Adipose tissue (tissue), 3 donors: ENCODE measurements around the gene TBC1D22A. TPM values are rescaled to one million over a fixed set of nuclear protein-coding genes. Genes with fewer than 3 reads are reported as not detected.

ENCODE experiments used
- H3K27ac ChIP-seq: one replicate; pipeline ENCODE4 v1.5.1; 2013; ENCODE audit warnings: low read depth, low read length
- WGBS, 3 donors: extraction: QIAGEN DNeasy Blood & Tissue Kit; methylation state at CpG; one replicate each; pipeline ENCODE4 v1.1.7; 2013; 5-methylcytosine and 5-hydroxymethylcytosine counted together
- polyA plus RNA-seq, 3 donors: library from polyadenylated mRNA; stranded (reverse); fragments of 200-250 nt; gene quantifications; one replicate each; pipeline ENCODE4 v1.2.3, GENCODE V29; 2013
- donor health status: healthy with polysubstance abuse.
- donor health status: Bipolar disorder and iron deficiency.
- donor health status: healthy.

TBC1D22A gene
- polyA plus RNA-seq, 3 donors, result 13.3 to 16.7 (median 15.4) TPM

DNA sequence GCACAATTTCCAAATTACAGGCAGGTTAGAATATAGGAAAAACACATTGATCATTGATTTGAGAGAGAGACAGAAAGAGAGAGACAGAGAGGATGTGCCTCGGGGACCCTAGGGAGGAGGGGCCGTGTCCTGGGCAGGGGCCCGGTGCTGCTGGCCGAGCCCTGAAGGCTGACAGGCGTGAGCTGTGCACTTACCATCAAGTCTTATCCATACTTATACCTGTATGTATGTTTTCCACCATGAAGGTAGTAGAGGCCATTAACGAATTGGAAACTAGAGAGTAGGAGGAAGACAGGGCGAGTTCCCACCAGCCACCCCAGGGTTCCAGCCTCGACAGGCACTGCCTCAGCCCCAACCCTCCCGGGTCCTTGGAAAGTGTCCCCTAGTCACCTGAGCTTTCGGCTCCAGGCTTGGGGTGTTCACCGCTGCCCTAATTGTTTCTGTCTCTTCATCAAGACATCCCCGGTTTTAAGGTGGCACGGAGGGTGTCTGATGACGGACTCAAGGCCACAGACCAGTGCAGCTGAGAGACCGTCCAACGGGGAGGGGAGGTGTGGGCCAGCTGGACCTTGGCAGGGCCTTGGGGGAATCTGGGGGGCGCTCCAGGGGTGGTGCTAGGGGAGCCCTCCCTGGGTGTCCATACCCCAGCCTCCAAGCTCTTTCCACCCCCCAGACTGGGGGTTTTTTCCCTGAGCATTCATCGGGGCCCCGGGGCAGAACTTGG, 431.3 kb downstream of the TBC1D22A start:
- no peak overlapping the region for H3K27ac ChIP-seq
- 86 to 90% (median 90%) methylated on average over 19 of the region's 19 CpGs for WGBS, 3 donors

DNA sequence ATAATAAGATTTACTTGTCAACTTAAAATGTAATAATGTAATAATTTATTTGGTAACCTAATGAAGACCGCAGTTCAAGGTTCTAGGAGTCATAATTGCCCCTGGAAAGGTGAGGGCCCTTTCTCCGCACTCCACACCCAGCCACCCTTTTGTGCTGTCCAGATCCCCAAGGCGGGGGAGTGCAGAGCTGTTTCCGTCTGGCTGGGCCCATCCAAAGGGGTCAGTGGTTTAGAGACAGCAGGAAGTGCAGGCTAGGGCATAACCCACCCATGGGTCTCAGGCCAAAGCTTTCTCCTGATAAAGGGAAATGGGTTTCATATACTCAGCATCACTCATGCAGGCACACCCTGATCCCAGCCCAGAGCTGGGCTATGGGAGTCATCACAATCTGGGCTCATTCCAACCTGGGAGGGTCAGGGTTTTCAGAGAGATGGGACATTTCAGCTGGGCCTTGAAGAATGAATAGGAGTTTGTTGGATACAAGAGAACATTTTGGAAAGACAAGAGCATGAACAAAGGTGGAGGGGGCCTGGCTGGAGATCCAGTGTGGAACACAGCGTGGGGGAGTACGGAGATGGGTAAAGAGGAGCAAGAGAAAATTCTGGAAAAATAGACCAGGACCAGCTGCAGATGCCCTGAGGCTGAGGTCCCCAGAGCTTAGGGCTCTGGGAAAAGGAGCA, 432.2 kb downstream of the TBC1D22A start:
- H3K27ac ChIP-seq, result no peak overlapping the region
- 93 to 95% (median 93%) methylated on average over 6 of the region's 6 CpGs for WGBS, 3 donors

DNA sequence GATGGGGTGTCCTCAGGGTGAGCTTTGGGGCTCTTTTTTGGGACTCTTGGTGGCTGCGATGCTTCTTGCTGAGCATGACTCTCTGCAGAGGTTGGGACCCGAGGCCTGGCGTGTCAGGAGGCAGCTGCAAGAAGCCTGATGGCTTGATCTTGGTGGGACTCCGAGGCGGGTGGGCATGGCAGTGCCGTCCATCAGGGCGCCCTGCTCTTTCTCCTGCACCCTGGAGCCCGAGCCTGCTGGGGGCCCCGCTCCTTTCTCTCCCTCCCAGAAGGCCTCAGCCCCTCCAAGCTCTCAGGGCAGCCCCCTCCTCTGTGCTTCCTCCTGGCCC, 432.7 kb downstream of the TBC1D22A start:
- no peak overlapping the region for H3K27ac ChIP-seq
- WGBS, 3 donors, result 84 to 95% (median 90%) methylated on average over 6 to 9 of the region's 9 CpGs

DNA sequence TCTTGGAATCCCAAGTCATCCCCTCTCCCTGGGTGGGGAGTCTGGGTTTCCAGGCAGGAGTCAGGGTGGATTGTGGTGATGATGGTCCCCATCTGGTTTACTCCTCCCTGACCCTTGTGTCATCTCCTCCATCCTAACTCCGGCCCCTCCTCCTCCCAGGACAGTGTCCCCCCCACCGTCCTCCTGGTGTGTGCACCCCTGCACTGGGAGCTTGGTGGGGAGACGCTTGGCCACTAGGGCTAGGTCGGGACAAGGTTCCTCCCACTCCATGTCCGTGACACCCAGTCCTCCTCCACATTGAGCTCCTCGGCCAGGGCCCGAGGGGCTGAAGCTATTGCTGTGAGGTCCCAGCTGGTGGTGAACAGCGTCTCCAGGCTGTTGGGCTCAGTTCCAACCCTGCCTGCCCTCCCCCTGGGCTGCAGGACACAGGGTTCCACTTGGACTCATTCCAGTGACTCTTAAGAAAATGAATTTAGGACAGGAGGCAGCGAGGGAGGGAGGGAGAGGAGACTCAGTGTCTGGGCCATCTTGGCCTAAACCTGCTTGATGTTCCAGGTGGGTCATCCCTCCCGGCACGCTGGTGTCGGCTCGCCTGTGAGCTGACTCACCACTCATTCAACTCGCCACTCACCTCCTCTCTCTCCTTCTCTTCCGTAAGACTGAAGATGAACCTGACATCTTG, 433.2 kb downstream of the TBC1D22A start:
- WGBS, 3 donors, result 64 to 76% (median 66%) methylated on average over 15 of the region's 15 CpGs
- no peak overlapping the region for H3K27ac ChIP-seq

DNA sequence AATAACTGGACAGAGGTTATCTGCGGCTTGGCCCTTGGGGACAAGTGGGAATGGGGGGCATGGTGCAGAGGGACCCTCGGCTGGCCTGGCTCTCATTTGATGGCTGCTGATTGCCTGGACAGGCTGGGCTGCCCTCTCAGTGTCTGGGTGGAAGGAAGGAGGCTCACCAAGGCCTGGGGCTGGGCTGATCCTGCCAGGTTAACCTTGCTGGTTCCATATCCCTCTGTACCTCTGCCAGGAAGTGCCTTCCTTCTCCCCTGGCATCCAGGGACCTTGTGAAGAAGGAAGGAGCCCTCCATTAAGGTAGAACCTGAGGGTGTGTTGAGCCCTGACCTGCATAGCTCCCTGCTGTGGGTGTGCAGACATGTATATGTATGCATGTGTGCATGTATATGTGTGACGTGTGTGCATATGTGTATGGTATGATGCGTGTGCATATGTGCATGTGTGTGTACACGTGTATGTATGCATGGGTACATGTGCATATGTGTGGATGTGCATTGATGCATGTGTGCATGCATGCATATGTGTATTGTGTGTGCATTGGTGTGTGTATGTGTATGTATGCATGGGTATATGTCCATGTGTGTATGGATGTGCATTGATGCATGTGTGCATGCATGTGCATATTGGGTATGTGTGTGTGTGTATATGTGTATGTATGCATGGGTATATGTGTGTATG, 433.9 kb downstream of the TBC1D22A start:
- no peak overlapping the region for H3K27ac ChIP-seq
- WGBS, 3 donors, result 86 to 87% (median 86%) methylated on average over 5 of the region's 5 CpGs

DNA sequence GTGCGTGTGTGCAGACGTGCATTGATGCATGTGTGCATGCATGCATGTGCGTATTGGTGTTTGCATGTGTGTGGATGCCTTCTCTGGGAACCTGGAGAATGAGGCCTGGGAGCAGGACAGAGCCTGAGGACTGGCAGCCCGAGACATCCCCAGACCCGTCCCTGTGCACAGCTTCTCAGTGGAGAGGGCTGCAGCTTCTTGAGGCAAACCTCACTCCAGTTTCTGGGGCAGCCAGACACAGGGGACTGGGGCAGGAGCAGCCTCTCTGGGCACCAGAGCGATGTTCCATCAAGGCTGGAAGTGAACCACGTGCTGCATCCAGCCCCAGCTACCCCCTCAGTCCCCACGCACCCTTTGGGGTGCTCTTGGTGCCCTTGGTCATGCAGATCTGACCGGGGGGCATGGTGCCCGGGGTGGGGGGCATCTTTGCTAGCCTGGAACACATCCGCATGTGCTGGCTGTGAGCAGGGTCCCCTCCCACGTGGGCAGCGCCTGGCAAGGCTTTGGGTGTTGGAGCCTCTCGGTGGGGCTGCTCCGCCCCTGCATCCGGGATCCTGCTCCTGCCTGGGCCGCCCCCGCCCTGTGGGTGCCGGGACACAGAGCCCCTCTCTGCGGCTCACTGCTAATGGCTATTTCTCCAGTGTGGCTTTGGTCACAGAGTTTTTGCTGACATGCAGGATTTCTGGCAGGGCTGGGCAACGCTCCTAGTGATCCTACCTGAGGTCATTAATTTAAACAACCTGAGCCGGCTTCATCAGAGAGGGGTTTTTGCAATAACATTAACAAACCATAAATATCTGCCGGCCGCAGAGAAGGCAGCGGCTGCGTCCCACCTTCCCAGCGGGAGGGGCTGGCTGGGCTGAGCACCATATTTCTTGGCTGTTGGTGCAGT, 434.7 kb downstream of the TBC1D22A start:
- WGBS, 3 donors, result 61 to 69% (median 65%) methylated on average over 27 of the region's 27 CpGs

DNA sequence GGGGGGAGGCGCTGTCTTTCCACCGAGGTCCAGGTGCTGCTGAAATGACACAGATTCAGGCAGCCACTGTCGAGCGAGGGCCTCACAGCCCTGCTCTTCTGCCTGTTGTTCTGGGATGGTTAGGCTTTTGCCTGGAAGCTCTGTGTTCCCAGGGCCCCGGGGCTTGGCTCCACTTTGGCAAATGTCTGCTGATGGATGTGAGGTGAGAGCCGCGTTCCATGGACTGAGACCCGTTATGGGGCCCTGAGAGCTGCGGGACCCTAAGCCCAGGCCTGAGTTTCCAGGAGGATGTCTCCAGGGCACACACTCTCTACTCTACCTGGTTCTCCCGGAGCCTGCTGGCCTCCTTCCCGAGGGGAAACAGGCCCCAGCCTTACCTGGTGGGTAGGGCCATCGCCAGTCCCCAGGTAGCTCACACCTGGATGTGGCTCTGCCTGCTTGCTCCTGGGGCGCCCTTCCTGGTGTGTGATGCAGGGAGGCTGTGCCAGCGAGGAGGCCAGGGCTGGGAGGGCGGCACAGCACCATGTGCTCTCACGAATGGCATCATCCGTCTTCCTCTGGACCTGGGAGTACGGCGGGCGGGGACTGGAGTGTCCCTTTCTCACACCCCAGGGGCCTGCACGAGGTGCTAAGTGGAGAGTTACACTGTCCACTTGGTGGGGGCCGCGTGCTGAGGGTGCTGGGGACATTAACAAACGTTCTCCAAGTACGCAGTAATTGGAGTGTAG, 435.5 kb downstream of the TBC1D22A start:
- 72 to 82% (median 79%) methylated on average over 25 of the region's 25 CpGs for WGBS, 3 donors
- no peak overlapping the region for H3K27ac ChIP-seq

More for the DNA sequence above, 434.7 kb downstream of the TBC1D22A start:
- no peak overlapping the region for H3K27ac ChIP-seq

DNA sequence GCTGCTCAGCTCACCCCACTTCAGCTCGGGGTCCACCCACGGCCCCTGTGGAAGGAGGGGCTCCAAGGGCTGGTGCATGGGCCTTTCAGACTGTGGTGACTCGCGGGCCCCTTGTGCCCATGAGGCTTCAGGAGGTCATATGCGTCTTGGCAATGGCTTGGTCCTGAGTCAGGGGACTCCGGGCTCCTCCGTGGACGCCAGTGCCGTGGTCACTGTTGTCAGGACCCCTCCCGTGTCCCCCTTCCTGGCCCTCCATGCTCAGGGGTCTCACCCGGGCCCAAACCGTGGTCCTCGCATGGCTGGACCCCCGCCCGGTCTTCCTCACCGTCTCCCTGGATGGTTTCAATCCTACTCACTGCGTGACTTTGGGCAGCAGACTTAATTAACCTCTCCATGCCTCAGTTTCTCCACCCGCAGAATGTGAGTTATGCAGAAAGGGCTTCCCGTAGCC, 436.4 kb downstream of the TBC1D22A start:
- WGBS, 3 donors, result 90 to 92% (median 90%) methylated on average over 19 of the region's 19 CpGs
- no peak overlapping the region for H3K27ac ChIP-seq

DNA sequence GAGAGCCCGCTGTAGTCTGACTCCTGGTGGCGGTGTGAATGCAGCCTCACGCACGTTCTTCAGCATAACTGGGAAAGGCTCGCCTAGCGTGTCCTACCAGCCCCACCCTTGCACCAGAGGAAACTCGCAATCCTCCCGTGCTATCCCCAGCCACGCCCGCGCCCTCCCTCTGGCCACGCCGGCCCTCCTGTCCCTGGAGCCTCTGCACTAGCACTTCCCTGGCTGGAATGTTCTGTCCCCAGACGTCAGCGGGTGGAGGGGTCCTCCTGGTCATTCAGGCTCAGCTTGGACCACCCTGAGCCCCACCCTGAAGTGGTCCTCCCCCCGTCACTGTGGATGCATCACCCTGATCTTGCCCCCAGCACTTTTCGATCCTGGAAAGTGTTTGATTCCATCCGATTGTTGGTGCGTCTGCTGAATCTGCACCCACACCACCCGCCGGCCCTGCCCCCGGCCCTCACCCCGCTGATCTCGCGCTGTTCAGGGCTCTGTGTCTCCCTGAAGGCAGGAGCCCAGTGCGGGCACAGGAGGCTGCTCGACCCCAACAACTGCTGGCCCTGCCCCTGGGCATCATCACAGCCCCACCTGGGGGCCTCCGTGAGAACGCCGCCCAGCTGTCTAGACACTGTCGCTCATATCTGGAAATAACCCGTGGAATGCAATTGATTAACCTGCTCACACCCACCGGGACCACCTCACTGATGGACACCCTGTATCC, 437.0 kb downstream of the TBC1D22A start:
- H3K27ac ChIP-seq, result no peak overlapping the region
- WGBS, 3 donors, result 82 to 85% (median 83%) methylated on average over 33 of the region's 33 CpGs

DNA sequence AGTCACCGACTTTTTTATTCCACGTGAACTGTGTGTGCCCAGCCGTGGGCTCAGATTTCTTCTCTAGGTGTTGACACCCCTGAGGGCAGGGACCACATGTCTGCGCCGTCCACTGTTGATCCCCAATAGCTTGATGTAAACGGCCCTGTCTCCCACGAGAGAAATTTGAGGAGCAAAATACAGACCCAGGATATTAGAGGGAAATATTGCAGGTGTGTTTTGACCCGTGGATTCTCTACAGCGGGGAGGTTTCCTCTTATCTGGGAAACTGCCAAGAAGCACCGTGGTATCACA, 437.5 kb downstream of the TBC1D22A start:
- no peak overlapping the region for H3K27ac ChIP-seq
- WGBS, 3 donors, result 42 to 59% (median 58%) methylated on average over 10 of the region's 10 CpGs

DNA sequence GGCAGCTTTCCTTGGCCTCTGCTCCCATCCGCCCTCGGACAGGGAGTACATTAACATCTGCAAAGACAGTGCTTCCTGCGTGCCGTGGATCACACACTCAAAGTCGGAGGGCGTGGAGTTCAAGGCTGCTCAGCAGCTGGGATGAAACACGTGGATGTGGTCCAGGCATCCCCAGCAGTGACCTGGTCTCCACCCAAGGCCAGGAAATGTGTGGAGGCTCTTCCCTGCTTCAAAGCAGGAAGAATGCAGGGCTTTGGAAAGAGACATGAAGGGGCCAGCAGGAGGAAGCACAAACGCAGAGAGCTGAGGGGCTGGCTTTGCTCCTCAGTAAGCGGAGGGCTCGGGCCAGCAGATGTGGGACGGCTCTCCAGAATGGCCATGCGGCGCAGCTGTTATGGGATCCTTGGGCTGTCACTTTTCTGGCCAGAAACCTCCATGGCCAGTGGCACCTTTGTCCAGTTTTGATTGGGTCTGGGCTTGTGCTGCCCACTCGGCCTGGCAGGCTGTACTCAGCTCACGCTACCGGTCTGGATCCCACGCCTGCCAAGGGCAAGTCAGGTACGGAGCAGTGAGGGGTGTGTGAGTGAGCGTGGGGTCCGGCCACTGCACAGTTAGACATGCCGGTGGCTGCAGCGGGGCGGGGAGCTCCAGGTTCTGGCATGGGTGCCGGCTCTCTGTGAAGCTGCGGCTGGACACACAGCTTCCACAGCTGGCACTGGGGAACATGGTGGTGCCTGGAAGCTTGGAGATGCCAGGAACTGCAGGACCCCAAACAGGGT, 438.0 kb downstream of the TBC1D22A start:
- WGBS, 3 donors, result 43 to 49% (median 43%) methylated on average over 25 of the region's 25 CpGs
- no peak overlapping the region for H3K27ac ChIP-seq

DNA sequence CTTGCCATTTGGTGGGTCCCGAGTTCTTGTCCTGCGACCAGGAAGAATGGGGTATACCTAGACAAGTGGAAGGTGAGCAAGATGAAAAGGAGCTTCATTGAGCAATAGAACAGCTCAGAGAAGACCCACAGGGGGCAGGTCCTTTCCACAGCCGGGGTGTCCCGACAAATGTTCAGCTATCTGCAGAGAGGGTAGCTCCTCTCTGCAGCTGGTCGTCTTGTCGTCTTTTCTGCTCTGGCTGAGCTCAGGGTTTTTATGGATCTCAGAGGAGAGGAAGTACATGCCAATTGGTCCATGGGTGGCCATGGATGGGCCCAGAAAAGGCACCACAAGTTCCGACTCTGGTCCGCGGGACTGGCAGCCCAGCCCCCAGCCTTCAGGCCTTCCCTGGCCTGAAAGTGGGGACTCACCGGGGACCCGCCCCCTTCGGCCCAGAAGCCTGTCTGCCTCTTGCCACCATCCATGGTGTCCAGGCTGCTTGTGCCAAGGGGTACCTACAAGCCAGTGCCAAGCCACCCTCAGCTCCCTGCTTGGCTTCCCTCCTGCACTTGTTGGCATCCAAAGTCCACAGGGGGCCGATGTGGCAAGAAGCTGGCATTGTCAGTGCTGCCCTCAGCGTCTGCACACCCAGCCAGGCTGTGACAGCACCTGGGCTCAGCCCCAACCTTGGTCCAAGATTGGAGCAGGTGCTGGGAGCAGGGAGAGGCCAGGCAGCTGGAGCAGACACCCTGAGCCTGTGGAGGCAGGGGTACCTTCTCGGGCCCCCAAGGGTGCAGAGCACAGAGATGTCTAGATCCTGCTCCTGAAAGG, 438.9 kb downstream of the TBC1D22A start:
- 61 to 85% (median 74%) methylated on average over 15 of the region's 15 CpGs for WGBS, 3 donors
- no peak overlapping the region for H3K27ac ChIP-seq

DNA sequence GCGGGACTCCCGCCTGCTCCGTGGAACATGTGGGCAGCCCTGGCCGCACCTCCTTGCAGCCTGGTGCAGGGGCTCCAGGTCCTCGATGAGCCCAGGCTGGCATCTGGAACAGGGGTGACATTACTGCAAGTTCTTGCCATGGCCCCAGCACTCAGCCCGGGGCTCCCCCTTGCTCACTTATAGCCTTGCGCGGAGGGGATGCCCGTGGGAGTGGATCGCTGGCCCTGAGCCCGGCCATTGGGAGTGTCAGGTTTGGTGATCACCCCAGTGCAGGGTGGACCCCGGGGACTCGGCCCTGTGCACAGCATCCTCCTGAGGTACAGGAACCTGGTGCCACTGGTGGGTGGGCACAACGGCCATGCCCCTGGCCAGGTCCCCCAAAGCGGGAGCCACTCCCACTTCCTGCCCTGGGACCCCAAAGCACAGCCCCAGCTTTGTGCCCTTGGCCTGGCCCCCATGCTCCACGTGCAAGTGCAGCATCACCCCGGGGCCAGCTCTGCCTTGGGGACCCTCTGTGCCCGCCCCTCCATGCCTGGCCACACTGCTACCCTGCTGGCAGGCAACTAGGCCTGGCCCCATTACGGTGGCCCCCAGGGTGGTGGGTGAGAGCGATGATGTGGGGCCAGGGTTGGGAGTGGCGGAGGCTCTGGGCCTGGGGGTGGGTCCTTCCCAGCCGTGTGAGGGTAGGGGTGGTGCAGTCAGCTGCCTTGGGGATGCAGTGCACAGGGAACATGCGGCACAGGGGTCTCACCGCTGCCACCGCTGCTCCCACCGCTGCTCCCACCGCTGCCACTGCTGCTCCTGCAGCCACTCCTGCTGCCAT, 439.8 kb downstream of the TBC1D22A start:
- WGBS, 3 donors, result 86 to 88% (median 87%) methylated on average over 26 to 27 of the region's 27 CpGs
- no peak overlapping the region for H3K27ac ChIP-seq

DNA sequence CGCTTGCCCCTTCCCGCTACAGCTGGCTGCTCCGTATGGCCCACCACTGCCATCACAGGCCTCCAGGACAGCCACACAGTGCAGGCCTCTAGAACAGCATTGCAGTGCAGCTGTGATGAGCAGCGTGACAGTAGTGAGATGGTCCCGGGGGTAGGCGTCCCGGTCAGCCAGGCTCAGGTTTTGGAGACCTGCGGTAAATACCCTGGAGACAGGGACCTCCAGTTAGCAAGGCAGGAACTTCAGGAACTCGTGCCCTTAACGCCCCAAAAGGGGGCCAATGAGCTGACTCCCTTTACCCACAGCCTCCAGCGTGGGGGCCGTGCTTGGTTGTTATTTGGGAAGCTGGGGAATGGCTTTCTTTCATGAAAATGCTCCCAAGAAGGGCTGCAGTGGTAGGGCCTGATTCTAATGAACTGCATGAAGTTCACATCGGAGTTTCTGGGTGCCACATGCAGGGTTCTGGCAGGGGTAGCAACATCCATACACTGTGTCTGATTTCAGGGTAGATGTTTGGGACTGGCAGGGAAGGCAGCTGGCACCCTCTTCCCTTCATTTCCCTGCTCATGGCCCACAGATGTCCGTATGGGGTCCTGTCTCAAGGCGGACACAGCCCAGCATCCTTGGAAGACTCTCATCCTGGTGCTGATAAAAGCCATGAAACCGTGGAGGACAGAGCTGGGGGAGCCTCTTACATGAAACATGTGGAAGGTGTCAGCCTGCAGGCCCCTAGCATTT, 440.5 kb downstream of the TBC1D22A start:
- 90 to 91% (median 91%) methylated on average over 16 of the region's 16 CpGs for WGBS, 3 donors
- no peak overlapping the region for H3K27ac ChIP-seq
